Endothelial cell of umbilical vein (primary cell): ENCODE results near the gene DRC7. TPM values are rescaled to one million over a fixed set of nuclear protein-coding genes. Genes with fewer than 3 reads are reported as not detected.

ENCODE experiments used
- BruUV-seq: library from RNA; stranded (reverse); fragments of 400-500 nt; replicated peaks from 2 replicates; lab custom pipeline; 2021; lab: Mats Ljungman, UMichigan
- CTCF ChIA-PET: fragments of 300-600, 350-600 bp; sonication (Branson Sonifier 250); formaldehyde crosslinking; loops from one replicate; lab custom pipeline; 2021; ENCODE audit warnings: antibody characterized with exemption, inconsistent platforms; lab: Charles Lee
- POLR2A ChIA-PET: fragments of 300-600, 350-600 bp; sonication (Branson Sonifier 250); formaldehyde crosslinking; loops from one replicate; lab custom pipeline; 2021; ENCODE audit warnings: antibody characterized with exemption, inconsistent platforms; lab: Charles Lee
- DNase-seq: peaks from one replicate; pipeline ENCODE4 v3.0.0-alpha.2; 2011; ENCODE audit warnings: low read depth, low spot score
- FAIRE-seq: peaks from 2 replicates; lab custom pipeline; 2011; peaks lifted over from hg19 to GRCh38; lab: Jason Lieb, UNC
- H2AFZ ChIP-seq: 2 replicates; pipeline ENCODE4 v1.6.0; 2012; ENCODE audit warnings: low read depth, low read length, control low read depth, inconsistent platforms
- H3K27ac ChIP-seq: 2 replicates; pipeline ENCODE4 v1.5.1; 2011; ENCODE audit warnings: low read depth, mild to moderate bottlenecking, control low read depth, low read length, moderate library complexity; ENCODE audit not compliant: insufficient read depth
- H3K27me3 ChIP-seq, 2 experiments: 2 replicates each; pipeline versions ENCODE4 v1.6.0 to v1.6.1; 2011; ENCODE audit warnings: low read length in 2 of 2, mixed read lengths in 1 of 2; ENCODE audit not compliant: control insufficient read depth in 2 of 2, insufficient read depth in 2 of 2
- H3K36me3 ChIP-seq, 2 experiments: 2 replicates in 1 of 2; 3 replicates in 1 of 2; pipeline ENCODE4 v1.5.1; 2011; ENCODE audit warnings: low read length in 2 of 2, mild to moderate bottlenecking in 1 of 2, moderate library complexity in 1 of 2; ENCODE audit not compliant: control insufficient read depth in 2 of 2, insufficient read depth in 2 of 2; ENCODE audit errors: extremely low read depth in 1 of 2
- H3K4me1 ChIP-seq: 3 replicates; pipeline ENCODE4 v1.5.1; 2011; ENCODE audit warnings: mild to moderate bottlenecking, low read length; ENCODE audit not compliant: control insufficient read depth, insufficient read depth; ENCODE audit errors: extremely low read depth
- H3K4me2 ChIP-seq: 2 replicates; pipeline ENCODE4 v1.6.1; 2011; ENCODE audit warnings: low read length, control low read depth, mixed read lengths; ENCODE audit not compliant: insufficient read depth
- H3K4me3 ChIP-seq, 3 experiments: fragments of 200-600 bp in 1 of 3; sonication (generic), shearing (Covaris generic) in 1 of 3; replicated peaks in 1 of 3; 2 replicates each; pipeline ENCODE4 v1.5.1; 2011 to 2016; ENCODE audit warnings: control low read depth in 3 of 3, low read length in 3 of 3, mild to moderate bottlenecking in 2 of 3, inconsistent platforms in 1 of 3, low read depth in 1 of 3, moderate library complexity in 1 of 3; ENCODE audit not compliant: insufficient read depth in 1 of 3
- H3K79me2 ChIP-seq: 2 replicates; pipeline ENCODE4 v1.6.0; 2012; ENCODE audit warnings: low read length, inconsistent platforms; ENCODE audit not compliant: control insufficient read depth, insufficient read depth
- H3K9ac ChIP-seq: replicated peaks from 2 replicates; pipeline ENCODE3; 2011; ENCODE audit warnings: low read length, control low read depth; ENCODE audit not compliant: insufficient read depth; ENCODE audit errors: extremely low read depth
- H3K9me1 ChIP-seq: replicated peaks from 3 replicates; pipeline ENCODE4 v1.6.0; 2011; ENCODE audit warnings: mild to moderate bottlenecking, low read length; ENCODE audit not compliant: control insufficient read depth, insufficient read depth; ENCODE audit errors: extremely low read depth
- H3K9me3 ChIP-seq: replicated peaks from 2 replicates; pipeline ENCODE4 v1.5.1; 2012; ENCODE audit warnings: low read length, inconsistent platforms; ENCODE audit not compliant: control insufficient read depth, insufficient read depth
- H4K20me1 ChIP-seq: replicated peaks from 2 replicates; pipeline ENCODE3; 2011; ENCODE audit warnings: mild to moderate bottlenecking, low read length; ENCODE audit not compliant: control insufficient read depth, insufficient read depth; ENCODE audit errors: extremely low read depth
- CTCF ChIP-seq, 2 donors: IDR thresholded peaks; 1 replicate in 1 of 2; 2 replicates in 1 of 2; pipeline ENCODE4 v1.5.1; 2011; ENCODE audit warnings: low read length in 2 of 2, mild to moderate bottlenecking in 2 of 2, moderate library complexity in 2 of 2, control low read depth in 1 of 2, inconsistent platforms in 1 of 2, low read depth in 1 of 2; ENCODE audit not compliant: insufficient read depth in 1 of 2; ENCODE audit errors: extremely low read depth in 1 of 2
- EZH2 ChIP-seq: IDR thresholded peaks from 2 replicates; pipeline ENCODE4 v1.6.1; 2012; ENCODE audit warnings: borderline replicate concordance, low read depth, mild to moderate bottlenecking, moderate library complexity, low read length, inconsistent platforms; ENCODE audit not compliant: severe bottlenecking
- FOS ChIP-seq: IDR thresholded peaks from 2 replicates; pipeline ENCODE4 v1.6.1; 2011; ENCODE audit warnings: mild to moderate bottlenecking, low read length, moderate library complexity, borderline replicate concordance; ENCODE audit not compliant: insufficient read depth
- GATA2 ChIP-seq: IDR thresholded peaks from 2 replicates; pipeline ENCODE4 v1.7.0; 2011; ENCODE audit warnings: low read depth, mild to moderate bottlenecking, moderate library complexity, mixed read lengths, low read length; ENCODE audit not compliant: insufficient read length, insufficient read depth
- JUN ChIP-seq: IDR thresholded peaks from 2 replicates; pipeline ENCODE4 v1.6.1; 2011; ENCODE audit warnings: borderline replicate concordance, low read depth; ENCODE audit not compliant: insufficient read length, insufficient read depth
- MAX ChIP-seq: IDR thresholded peaks from 2 replicates; pipeline ENCODE4 v1.6.1; 2011; ENCODE audit not compliant: insufficient read depth, insufficient read length
- MYC ChIP-seq: IDR thresholded peaks from one replicate; pipeline ENCODE4 v1.6.1; 2011; ENCODE audit warnings: mild to moderate bottlenecking, low read depth, low read length
- POLR2A ChIP-seq: IDR thresholded peaks from 2 replicates; pipeline ENCODE4 v1.6.1; 2012; ENCODE audit warnings: low read depth, mild to moderate bottlenecking, control low read depth, low read length
- POLR2AphosphoS5 ChIP-seq: IDR thresholded peaks from 2 replicates; pipeline ENCODE4 v1.6.1; 2012; ENCODE audit warnings: low read depth, mild to moderate bottlenecking, control low read depth, low read length, moderate library complexity; ENCODE audit not compliant: insufficient read depth
- dilution Hi-C: fragments of 300-500 bp; cut with MboI; formaldehyde crosslinking; loops from one replicate; pipeline ENCODE4 v1.15.0; 2019; ENCODE audit warnings: low sequenced_read_pairs; ENCODE audit not compliant: extremely low pct_ligation_motif_present
- intact Hi-C: fragments of 100-400 bp; cut with micrococcal nuclease; formaldehyde crosslinking; loops from one replicate; pipeline ENCODE4 v1.10.0; 2022
- polyA plus RNA-seq, 4 experiments: library from polyadenylated mRNA; depleted of rRNA in 3 of 4; stranded (reverse) in 3 of 4; unstranded in 1 of 4; fragments of >200 nt; gene quantifications; 2 replicates each; pipeline versions ENCODE4 v1.2.1 to v1.2.3, GENCODE V29; 2011 to 2012; ENCODE audit warnings: missing spikeins in 1 of 4
- total RNA-seq: library from RNA; stranded (reverse); gene quantifications from 2 replicates; pipeline ENCODE4 v1.2.3, GENCODE V29; 2021

Gene DRC7
- total and polyA plus RNA-seq, 2 donors (not counting 3 experiments of a cell fraction or from before 2014, with no cell fraction given): 0.13 to 0.77 TPM

- FAIRE-seq: no peak
- no peaks in the 10 kb centered on the region for H3K79me2 ChIP-seq
- H3K4me1 ChIP-seq: no peaks in the 10 kb centered on the region
- peaks cover 11 to 12% of the 10 kb centered on the region in 2 experiments for H3K27me3 ChIP-seq
- no peak overlapping the region for H2AFZ ChIP-seq
- no peak for TF ChIP-seq MAX
- no peak for TF ChIP-seq FOS
- TF ChIP-seq POLR2A: no peak
- no peak for TF ChIP-seq JUN
- no peak for TF ChIP-seq EZH2
- no peak for TF ChIP-seq CTCF (IDR thresholded peaks at IDR 0.05; ENCODE audit: extremely low read depth in 1 of 2, insufficient read depth in 1 of 2, low read depth in 1 of 2, low read length in 2 of 2)
- no peak for TF ChIP-seq MYC
- TF ChIP-seq POLR2AphosphoS5: no peak
- no peak for TF ChIP-seq GATA2
- ChIA-PET POLR2A (no interaction called here), CTCF (interaction anchor here (1.9 kb wide), 1 partner anchor 78 kb away, joined by 9 read pairs; no protein-coding TSS in a partner anchor)
- no peaks in the 10 kb centered on the region for H3K9me3 ChIP-seq
- no peak overlapping the region for H3K4me2 ChIP-seq
- no peak for DNase-seq
- H3K4me3 ChIP-seq: no peak overlapping the region
- no peaks in the 10 kb centered on the region for H3K9me1 ChIP-seq
- no peak overlapping the region for H3K9ac ChIP-seq
- intact Hi-C loops: no loop called here
- H3K27ac ChIP-seq: no peak overlapping the region
- no peaks in the 10 kb centered on the region for H4K20me1 ChIP-seq
- no TSS peak for BruUV-seq
- no peaks in the 10 kb centered on the region for H3K36me3 ChIP-seq
- dilution Hi-C loops: no loop called here
These were observed 25.8 kb upstream of the DRC7 start for GRCh38 chr16:57668630-57669475.
